Measurements from ENCODE around the gene POU2F1.

DNA sequence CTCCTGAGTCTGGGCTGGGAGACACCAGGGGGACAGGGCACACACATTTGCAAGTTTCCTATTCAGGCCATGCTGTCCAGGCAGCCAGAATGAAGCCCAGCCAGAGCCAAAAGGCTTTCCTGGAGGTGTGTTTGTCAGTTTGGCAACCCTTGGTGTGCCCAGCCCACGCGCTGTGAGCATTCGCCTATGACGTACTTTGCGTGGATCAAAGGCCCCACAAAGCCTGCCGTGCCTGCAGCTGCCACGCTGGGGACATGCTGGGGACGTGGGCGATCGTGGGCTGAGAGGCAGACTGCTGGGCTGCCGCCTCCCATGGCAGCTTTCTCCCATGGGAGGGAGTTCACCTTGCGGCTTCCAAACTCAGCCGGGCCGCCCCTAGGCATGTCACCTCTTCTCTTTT, 240.2 kb downstream of the POU2F1 start:
- TF ChIP-seq BHLHE40 (IDR thresholded peaks at IDR 0.05; ENCODE audit: borderline replicate concordance) (no peak), ELF4 (IDR thresholded peaks at IDR 0.05) (no peak), TARDBP (IDR thresholded peaks at IDR 0.05) (no peak), SP1 (IDR thresholded peaks at IDR 0.05) (no peak), NFRKB (IDR thresholded peaks at IDR 0.05) (no peak), FOXM1 (IDR thresholded peaks at IDR 0.05; ENCODE audit: borderline replicate concordance) (no peak), ZNF384 (IDR thresholded peaks at IDR 0.05) (no peak), FOXA1 (IDR thresholded peaks at IDR 0.05) (no peak), SUZ12 (IDR thresholded peaks at IDR 0.05) (no peak), HDGF (IDR thresholded peaks at IDR 0.05; ENCODE audit: borderline replicate concordance) (no peak)
- TF ChIP-seq, protein P1, sequence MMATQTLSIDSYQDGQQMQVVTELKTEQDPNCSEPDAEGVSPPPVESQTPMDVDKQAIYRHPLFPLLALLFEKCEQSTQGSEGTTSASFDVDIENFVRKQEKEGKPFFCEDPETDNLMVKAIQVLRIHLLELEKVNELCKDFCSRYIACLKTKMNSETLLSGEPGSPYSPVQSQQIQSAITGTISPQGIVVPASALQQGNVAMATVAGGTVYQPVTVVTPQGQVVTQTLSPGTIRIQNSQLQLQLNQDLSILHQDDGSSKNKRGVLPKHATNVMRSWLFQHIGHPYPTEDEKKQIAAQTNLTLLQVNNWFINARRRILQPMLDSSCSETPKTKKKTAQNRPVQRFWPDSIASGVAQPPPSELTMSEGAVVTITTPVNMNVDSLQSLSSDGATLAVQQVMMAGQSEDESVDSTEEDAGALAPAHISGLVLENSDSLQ (IDR thresholded peaks at IDR 0.05) = no peak

All from HEK293T (cell line).